Measurements from ENCODE around the gene SLC9A3.

- TF ChIP-seq, protein P1, sequence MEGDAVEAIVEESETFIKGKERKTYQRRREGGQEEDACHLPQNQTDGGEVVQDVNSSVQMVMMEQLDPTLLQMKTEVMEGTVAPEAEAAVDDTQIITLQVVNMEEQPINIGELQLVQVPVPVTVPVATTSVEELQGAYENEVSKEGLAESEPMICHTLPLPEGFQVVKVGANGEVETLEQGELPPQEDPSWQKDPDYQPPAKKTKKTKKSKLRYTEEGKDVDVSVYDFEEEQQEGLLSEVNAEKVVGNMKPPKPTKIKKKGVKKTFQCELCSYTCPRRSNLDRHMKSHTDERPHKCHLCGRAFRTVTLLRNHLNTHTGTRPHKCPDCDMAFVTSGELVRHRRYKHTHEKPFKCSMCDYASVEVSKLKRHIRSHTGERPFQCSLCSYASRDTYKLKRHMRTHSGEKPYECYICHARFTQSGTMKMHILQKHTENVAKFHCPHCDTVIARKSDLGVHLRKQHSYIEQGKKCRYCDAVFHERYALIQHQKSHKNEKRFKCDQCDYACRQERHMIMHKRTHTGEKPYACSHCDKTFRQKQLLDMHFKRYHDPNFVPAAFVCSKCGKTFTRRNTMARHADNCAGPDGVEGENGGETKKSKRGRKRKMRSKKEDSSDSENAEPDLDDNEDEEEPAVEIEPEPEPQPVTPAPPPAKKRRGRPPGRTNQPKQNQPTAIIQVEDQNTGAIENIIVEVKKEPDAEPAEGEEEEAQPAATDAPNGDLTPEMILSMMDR (IDR thresholded peaks at IDR 0.05) = no peak
- no peak for TF ChIP-seq POLR2A (IDR thresholded peaks at IDR 0.05; ENCODE audit: low read depth)
Observed at GRCh38 chr5:520196-520849, 3.9 kb downstream of the SLC9A3 start.

All from esophagus muscularis mucosa (tissue), 3 donors.